IMR-90 (cell line): ENCODE data around the gene ELF2.

ENCODE experiments used
- BHLHE40 ChIP-seq: fragments of 150-350 bp; IDR thresholded peaks from 2 replicates; pipeline ENCODE4 v1.6.1; 2016; ENCODE audit warnings: mild to moderate bottlenecking, low read depth, low read length
- CEBPB ChIP-seq: IDR thresholded peaks from 2 replicates; pipeline ENCODE4 v1.6.1; 2012; ENCODE audit warnings: low read depth, low read length, improper control_type of control experiment
- CTCF ChIP-seq: conservative IDR thresholded peaks from 2 replicates; pipeline ENCODE4 v1.5.1; 2012; ENCODE audit warnings: mild to moderate bottlenecking, low read depth, low read length, improper control_type of control experiment
- FOS ChIP-seq: fragments of 150-350 bp; IDR thresholded peaks from 2 replicates; pipeline ENCODE4 v1.6.1; 2016; ENCODE audit warnings: low read depth, low read length
- MAZ ChIP-seq: IDR thresholded peaks from 2 replicates; pipeline ENCODE4 v1.6.1; 2012; ENCODE audit warnings: low read depth, mild to moderate bottlenecking, low read length, improper control_type of control experiment, moderate library complexity, borderline replicate concordance
- NFE2L2 ChIP-seq: fragments of 150-350 bp; IDR thresholded peaks from 2 replicates; pipeline ENCODE4 v1.6.1; 2016; ENCODE audit warnings: low read depth, mild to moderate bottlenecking, low read length
- POLR2A ChIP-seq: IDR thresholded peaks from 2 replicates; pipeline ENCODE4 v1.6.1; 2012; ENCODE audit warnings: mild to moderate bottlenecking, low read depth, low read length
- RAD21 ChIP-seq: IDR thresholded peaks from 2 replicates; pipeline ENCODE4 v1.6.1; 2012; ENCODE audit warnings: low read length, improper control_type of control experiment
- RCOR1 ChIP-seq: IDR thresholded peaks from 2 replicates; pipeline ENCODE4 v1.6.1; 2012; ENCODE audit warnings: mild to moderate bottlenecking, low read length, improper control_type of control experiment; ENCODE audit not compliant: insufficient replicate concordance
- RFX5 ChIP-seq: IDR thresholded peaks from 2 replicates; pipeline ENCODE4 v1.8.0; 2012; ENCODE audit warnings: low read depth, mild to moderate bottlenecking, low read length, moderate library complexity

DNA sequence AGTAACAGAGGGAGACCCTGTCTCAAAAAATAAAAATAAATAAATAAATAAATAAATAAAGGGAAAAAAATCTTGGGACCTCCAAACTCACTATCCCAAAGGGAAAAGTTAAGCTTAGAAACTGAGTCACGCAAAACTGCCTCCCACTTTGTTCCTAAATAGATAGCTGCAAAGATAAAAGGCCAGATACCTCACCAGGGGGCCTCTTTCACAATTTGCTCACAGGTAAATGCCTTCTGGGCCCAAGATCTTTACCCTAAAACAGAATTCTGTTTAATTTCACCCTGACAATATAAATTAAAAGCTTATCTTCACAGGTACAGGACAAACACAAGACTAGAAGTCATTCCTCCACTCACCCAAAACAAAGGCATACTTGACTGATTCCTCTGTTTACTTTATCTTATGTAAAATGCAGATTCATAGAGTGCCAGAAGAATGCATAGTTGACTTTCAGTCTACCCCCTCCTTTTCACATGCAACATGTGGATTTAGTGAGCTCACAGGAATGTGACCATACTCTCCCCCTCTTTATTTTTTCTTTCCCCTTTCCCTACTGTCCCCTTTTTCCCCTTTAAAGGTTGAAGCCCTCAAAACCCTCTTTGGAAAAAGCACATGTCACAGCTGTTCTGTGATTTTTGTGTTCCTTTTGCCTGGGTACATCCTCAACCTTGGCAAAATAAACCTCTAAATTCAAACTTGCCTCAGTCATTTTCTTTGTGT, 23.4 kb downstream of the ELF2 start:
- TF ChIP-seq CTCF, result no peak
- no peak for TF ChIP-seq FOS
- no peak for TF ChIP-seq CEBPB
- no peak for TF ChIP-seq MAZ
- no peak for TF ChIP-seq RFX5
- TF ChIP-seq RAD21, result no peak
- TF ChIP-seq POLR2A, result no peak
- TF ChIP-seq NFE2L2, result no peak
- TF ChIP-seq RCOR1, result no peak
- no peak; the same call in 1 of the 2 replicates for TF ChIP-seq BHLHE40
